ENCODE measurements around the gene OR9G4. TPM values are rescaled to one million over a fixed set of nuclear protein-coding genes. Genes with fewer than 3 reads are reported as not detected.

OR9G4 gene
- total and polyA plus RNA-seq, 2 of the 4 experiments (the other 2 are of a cell fraction), result not detected

- no peak overlapping the region for H4K8ac ChIP-seq (ENCODE audit: low read depth in 2 of 2, low read length in 2 of 2)
- H2AK9ac ChIP-seq (replicated peaks; ENCODE audit: low read depth, low read length, poor library complexity), result no peak overlapping the region
- H4K91ac ChIP-seq (ENCODE audit: insufficient read depth, low read depth, low read length), result no peak overlapping the region
- no peak overlapping the region for H4K5ac ChIP-seq (ENCODE audit: low read depth, low read length)
- intact Hi-C loops (cut with micrococcal nuclease), result no loop called here
- dilution Hi-C loops (cut with HindIII; ENCODE audit: low sequenced_read_pairs, unreplicated experiment), result no loop called here
- BruUV-seq (replicated peaks), result no TSS peak
- no peak overlapping the region for H2AK5ac ChIP-seq (ENCODE audit: low read depth, low read length)
- DNase-seq (no peak), ATAC-seq (ENCODE audit: low read depth) (no peak)
- H3K9me3 ChIP-seq (ENCODE audit: control insufficient read depth, insufficient read depth, low read length), result peaks cover 9% of the 10 kb centered on the region
- H2BK5ac ChIP-seq (ENCODE audit: low read depth, low read length, poor library complexity, severe bottlenecking), result no peak overlapping the region
- no peak overlapping the region for H3K4me2 ChIP-seq (ENCODE audit: low read depth, low read length)
- H3K56ac ChIP-seq (ENCODE audit: extremely low read depth, insufficient read depth, low read length), result no peak overlapping the region
- ChIA-PET CTCF (no interaction called here), POLR2A (ENCODE audit: unreplicated experiment) (no interaction called here)
- H3K79me1 ChIP-seq (ENCODE audit: low read depth in 1 of 2, low read length in 2 of 2), result no peaks in the 10 kb centered on the region
- H3K23ac ChIP-seq (ENCODE audit: low read depth, low read length), result no peak overlapping the region
- no peak overlapping the region for H3K27ac ChIP-seq (ENCODE audit: insufficient read depth, low read length)
- in situ Hi-C loops (cut with MboI; ENCODE audit: low sequenced_read_pairs), result no loop called here
- H2BK120ac ChIP-seq (ENCODE audit: low read depth, low read length), result no peak overlapping the region
- TF ChIP-seq CEBPB (IDR thresholded peaks at IDR 0.05; ENCODE audit: low read depth, low read length) (no peak), CHD1 (IDR thresholded peaks at IDR 0.05; ENCODE audit: low read depth, low read length) (no peak), MAFK (IDR thresholded peaks at IDR 0.05; ENCODE audit: low read depth, low read length) (peak; percentile 1; the same call in 1 of the 2 replicates), MAZ (IDR thresholded peaks at IDR 0.05; ENCODE audit: borderline replicate concordance, low read depth, low read length) (no peak), RFX5 (IDR thresholded peaks at IDR 0.05; ENCODE audit: low read depth, low read length) (no peak)
- H2BK15ac ChIP-seq (ENCODE audit: low read depth, low read length), result no peak overlapping the region
- H3K4me3 ChIP-seq (ENCODE audit: insufficient read depth, low read depth, low read length), result no peak overlapping the region
- H3K4ac ChIP-seq (ENCODE audit: low read depth, low read length), result no peak overlapping the region
- no peaks in the 10 kb centered on the region for H3K9me1 ChIP-seq (ENCODE audit: insufficient read depth, low read length)
- H2BK20ac ChIP-seq (ENCODE audit: low read depth, low read length), result no peak overlapping the region
- WGBS, 2 experiments (ENCODE audit: extremely low coverage in 2 of 2, insufficient read length in 1 of 2), result 42% methylated on average over 2 of the region's 4 CpGs; no CpG with 5 or more reads in 1 of the 2 experiments
- H3K14ac ChIP-seq (replicated peaks; ENCODE audit: low read depth, low read length), result no peak overlapping the region
- no peak overlapping the region for H3K18ac ChIP-seq (ENCODE audit: low read depth, low read length)
- H2AFZ ChIP-seq (replicated peaks; ENCODE audit: low read length, poor library complexity), result no peak overlapping the region
- H3K36me3 ChIP-seq (ENCODE audit: control insufficient read depth, insufficient read depth, low read length), result no peaks in the 10 kb centered on the region
- no peak overlapping the region for H3K9ac ChIP-seq (ENCODE audit: low read depth, low read length)
- H3K4me1 ChIP-seq (ENCODE audit: control insufficient read depth, insufficient read depth, low read length), result no peaks in the 10 kb centered on the region
- H4K20me1 ChIP-seq (ENCODE audit: insufficient read depth, low read length), result no peaks in the 10 kb centered on the region
- H3K27me3 ChIP-seq (ENCODE audit: control insufficient read depth, insufficient read depth, low read length), result no peaks in the 10 kb centered on the region
Measured at GRCh38 chr11:56740886-56741285, 7.6 kb downstream of the OR9G4 start.

Measured in IMR-90 (cell line).